Measurements from ENCODE around the gene NCK1. TPM values are rescaled to one million over a fixed set of nuclear protein-coding genes. Genes with fewer than 3 reads are reported as not detected.

Gene NCK1
- polyA plus RNA-seq, 2 donors, result 23.3 to 37.0 TPM

GRCh38 chr3:136835813-136836510, 26.0 kb upstream of the NCK1 start:
- WGBS, 2 donors, result 33 to 36% methylated on average over 3 of the region's 3 CpGs

GRCh38 chr3:136836511-136837156, 25.4 kb upstream of the NCK1 start:
- Histone ChIP-seq H3K27me3 (ENCODE audit: control insufficient read depth in 1 of 2, insufficient read depth in 2 of 2, low read length in 2 of 2) (no peaks in the 10 kb centered on the region), H3K4me1 (ENCODE audit: control insufficient read depth in 2 of 2, insufficient read depth in 2 of 2, low read length in 1 of 2) (peaks cover 0 to 4% of the 10 kb centered on the region in 2 donors), H3K4me3 (ENCODE audit: low read depth in 1 of 2, low read length in 2 of 2) (no peak overlapping the region), H3K9me3 (ENCODE audit: control insufficient read depth in 2 of 2, insufficient read depth in 1 of 2, low read depth in 1 of 2, low read length in 1 of 2) (no peaks in the 10 kb centered on the region), H3K27ac (ENCODE audit: low read depth in 2 of 2, low read length in 1 of 2) (no peak overlapping the region), H3K36me3 (ENCODE audit: control insufficient read depth in 2 of 2, insufficient read depth in 2 of 2, low read length in 1 of 2) (no peaks in the 10 kb centered on the region)

More at GRCh38 chr3:136835813-136836510, 26.0 kb upstream of the NCK1 start:
- no peak overlapping the region for H3K27ac ChIP-seq (ENCODE audit: low read depth in 2 of 2, low read length in 1 of 2)
- H3K4me1 ChIP-seq (ENCODE audit: control insufficient read depth in 2 of 2, insufficient read depth in 2 of 2, low read length in 1 of 2), result peaks cover 0 to 4% of the 10 kb centered on the region in 2 donors
- no peak overlapping the region for H3K4me3 ChIP-seq (ENCODE audit: low read depth in 1 of 2, low read length in 2 of 2)
- no peaks in the 10 kb centered on the region for H3K9me3 ChIP-seq (ENCODE audit: control insufficient read depth in 2 of 2, insufficient read depth in 1 of 2, low read depth in 1 of 2, low read length in 1 of 2)
- H3K27me3 ChIP-seq (ENCODE audit: control insufficient read depth in 1 of 2, insufficient read depth in 2 of 2, low read length in 2 of 2), result no peaks in the 10 kb centered on the region
- no peaks in the 10 kb centered on the region for H3K36me3 ChIP-seq (ENCODE audit: control insufficient read depth in 2 of 2, insufficient read depth in 2 of 2, low read length in 1 of 2)

GRCh38 chr3:136838641-136839555, 23.1 kb upstream of the NCK1 start:
- Histone ChIP-seq H3K36me3 (ENCODE audit: control insufficient read depth in 2 of 2, insufficient read depth in 2 of 2, low read length in 1 of 2) (no peaks in the 10 kb centered on the region), H3K27me3 (ENCODE audit: control insufficient read depth in 1 of 2, insufficient read depth in 2 of 2, low read length in 2 of 2) (no peaks in the 10 kb centered on the region), H3K9me3 (ENCODE audit: control insufficient read depth in 2 of 2, insufficient read depth in 1 of 2, low read depth in 1 of 2, low read length in 1 of 2) (no peaks in the 10 kb centered on the region), H3K4me3 (ENCODE audit: low read depth in 1 of 2, low read length in 2 of 2) (no peak overlapping the region), H3K27ac (ENCODE audit: low read depth in 2 of 2, low read length in 1 of 2) (no peak overlapping the region), H3K4me1 (ENCODE audit: control insufficient read depth in 2 of 2, insufficient read depth in 2 of 2, low read length in 1 of 2) (peaks cover 0 to 4% of the 10 kb centered on the region in 2 donors)
- 5 to 41% methylated on average over 1 of the region's 1 CpG for WGBS, 2 donors

- no peak overlapping the region for H3K4me3 ChIP-seq (ENCODE audit: low read depth in 1 of 2, low read length in 2 of 2)
- no peaks in the 10 kb centered on the region for H3K9me3 ChIP-seq (ENCODE audit: control insufficient read depth in 2 of 2, insufficient read depth in 1 of 2, low read depth in 1 of 2, low read length in 1 of 2)
- H3K36me3 ChIP-seq (ENCODE audit: control insufficient read depth in 2 of 2, insufficient read depth in 2 of 2, low read length in 1 of 2), result no peaks in the 10 kb centered on the region
- no peaks in the 10 kb centered on the region for H3K27me3 ChIP-seq (ENCODE audit: control insufficient read depth in 1 of 2, insufficient read depth in 2 of 2, low read length in 2 of 2)
- H3K4me1 ChIP-seq (ENCODE audit: control insufficient read depth in 2 of 2, insufficient read depth in 2 of 2, low read length in 1 of 2), result peaks cover 0 to 4% of the 10 kb centered on the region in 2 donors
- no peak overlapping the region for H3K27ac ChIP-seq (ENCODE audit: low read depth in 2 of 2, low read length in 1 of 2)
Measured at GRCh38 chr3:136839556-136839931, 22.5 kb upstream of the NCK1 start.

- 84 to 86% methylated on average over 2 of the region's 2 CpGs for WGBS, 2 donors
Measured at GRCh38 chr3:136840252-136840651, 21.8 kb upstream of the NCK1 start.

GRCh38 chr3:136842294-136842693, 19.7 kb upstream of the NCK1 start:
- Histone ChIP-seq H3K27ac (ENCODE audit: low read depth in 2 of 2, low read length in 1 of 2) (no peak overlapping the region), H3K9me3 (ENCODE audit: control insufficient read depth in 2 of 2, insufficient read depth in 1 of 2, low read depth in 1 of 2, low read length in 1 of 2) (no peaks in the 10 kb centered on the region), H3K36me3 (ENCODE audit: control insufficient read depth in 2 of 2, insufficient read depth in 2 of 2, low read length in 1 of 2) (no peaks in the 10 kb centered on the region), H3K4me1 (ENCODE audit: control insufficient read depth in 2 of 2, insufficient read depth in 2 of 2, low read length in 1 of 2) (peaks cover 0 to 4% of the 10 kb centered on the region in 2 donors), H3K27me3 (ENCODE audit: control insufficient read depth in 1 of 2, insufficient read depth in 2 of 2, low read length in 2 of 2) (no peaks in the 10 kb centered on the region), H3K4me3 (ENCODE audit: low read depth in 1 of 2, low read length in 2 of 2) (no peak overlapping the region)
- WGBS, 2 donors, result 88 to 91% methylated on average over 1 of the region's 1 CpG

More at GRCh38 chr3:136840252-136840651, 21.8 kb upstream of the NCK1 start:
- no peaks in the 10 kb centered on the region for H3K9me3 ChIP-seq (ENCODE audit: control insufficient read depth in 2 of 2, insufficient read depth in 1 of 2, low read depth in 1 of 2, low read length in 1 of 2)
- no peak overlapping the region for H3K4me3 ChIP-seq (ENCODE audit: low read depth in 1 of 2, low read length in 2 of 2)
- no peaks in the 10 kb centered on the region for H3K36me3 ChIP-seq (ENCODE audit: control insufficient read depth in 2 of 2, insufficient read depth in 2 of 2, low read length in 1 of 2)
- H3K4me1 ChIP-seq (ENCODE audit: control insufficient read depth in 2 of 2, insufficient read depth in 2 of 2, low read length in 1 of 2), result peaks cover 0 to 4% of the 10 kb centered on the region in 2 donors
- no peaks in the 10 kb centered on the region for H3K27me3 ChIP-seq (ENCODE audit: control insufficient read depth in 1 of 2, insufficient read depth in 2 of 2, low read length in 2 of 2)
- H3K27ac ChIP-seq (ENCODE audit: low read depth in 2 of 2, low read length in 1 of 2), result no peak overlapping the region

- H3K27ac ChIP-seq (ENCODE audit: low read depth in 2 of 2, low read length in 1 of 2), result no peak overlapping the region
- H3K36me3 ChIP-seq (ENCODE audit: control insufficient read depth in 2 of 2, insufficient read depth in 2 of 2, low read length in 1 of 2), result no peaks in the 10 kb centered on the region
- no peaks in the 10 kb centered on the region for H3K27me3 ChIP-seq (ENCODE audit: control insufficient read depth in 1 of 2, insufficient read depth in 2 of 2, low read length in 2 of 2)
- 75 to 95% methylated on average over 1 of the region's 1 CpG for WGBS, 2 donors
- H3K4me3 ChIP-seq (ENCODE audit: low read depth in 1 of 2, low read length in 2 of 2), result no peak overlapping the region
- H3K9me3 ChIP-seq (ENCODE audit: control insufficient read depth in 2 of 2, insufficient read depth in 1 of 2, low read depth in 1 of 2, low read length in 1 of 2), result no peaks in the 10 kb centered on the region
- peaks cover 0 to 3% of the 10 kb centered on the region in 2 donors for H3K4me1 ChIP-seq (ENCODE audit: control insufficient read depth in 2 of 2, insufficient read depth in 2 of 2, low read length in 1 of 2)
Measured at GRCh38 chr3:136844724-136845123, 17.3 kb upstream of the NCK1 start.

GRCh38 chr3:136852180-136852579, 9.8 kb upstream of the NCK1 start:
- no peaks in the 10 kb centered on the region for H3K9me3 ChIP-seq (ENCODE audit: control insufficient read depth in 2 of 2, insufficient read depth in 1 of 2, low read depth in 1 of 2, low read length in 1 of 2)
- no peak overlapping the region for H3K4me3 ChIP-seq (ENCODE audit: low read depth in 1 of 2, low read length in 2 of 2)
- 67 to 82% methylated on average over 4 of the region's 4 CpGs for WGBS, 2 donors
- no peaks in the 10 kb centered on the region for H3K36me3 ChIP-seq (ENCODE audit: control insufficient read depth in 2 of 2, insufficient read depth in 2 of 2, low read length in 1 of 2)
- H3K4me1 ChIP-seq (ENCODE audit: control insufficient read depth in 2 of 2, insufficient read depth in 2 of 2, low read length in 1 of 2), result no peaks in the 10 kb centered on the region
- no peaks in the 10 kb centered on the region for H3K27me3 ChIP-seq (ENCODE audit: control insufficient read depth in 1 of 2, insufficient read depth in 2 of 2, low read length in 2 of 2)
- H3K27ac ChIP-seq (ENCODE audit: low read depth in 2 of 2, low read length in 1 of 2), result no peak overlapping the region

GRCh38 chr3:136856665-136857064, 5.3 kb upstream of the NCK1 start:
- no peaks in the 10 kb centered on the region for H3K9me3 ChIP-seq (ENCODE audit: control insufficient read depth in 2 of 2, insufficient read depth in 1 of 2, low read depth in 1 of 2, low read length in 1 of 2)
- H3K4me1 ChIP-seq (ENCODE audit: control insufficient read depth in 2 of 2, insufficient read depth in 2 of 2, low read length in 1 of 2), result peaks cover 0 to 3% of the 10 kb centered on the region in 2 donors
- no peaks in the 10 kb centered on the region for H3K27me3 ChIP-seq (ENCODE audit: control insufficient read depth in 1 of 2, insufficient read depth in 2 of 2, low read length in 2 of 2)
- no peak overlapping the region for H3K4me3 ChIP-seq (ENCODE audit: low read depth in 1 of 2, low read length in 2 of 2)
- H3K36me3 ChIP-seq (ENCODE audit: control insufficient read depth in 2 of 2, insufficient read depth in 2 of 2, low read length in 1 of 2), result no peaks in the 10 kb centered on the region
- no peak overlapping the region for H3K27ac ChIP-seq (ENCODE audit: low read depth in 2 of 2, low read length in 1 of 2)
